Measurements from ENCODE around the gene PASK.
"Not testable (repeated sequence)": the region's sequence is repeated elsewhere in the genome, so short reads cannot be mapped to it uniquely, and the experiment has no call there.

Gene PASK

DNA sequence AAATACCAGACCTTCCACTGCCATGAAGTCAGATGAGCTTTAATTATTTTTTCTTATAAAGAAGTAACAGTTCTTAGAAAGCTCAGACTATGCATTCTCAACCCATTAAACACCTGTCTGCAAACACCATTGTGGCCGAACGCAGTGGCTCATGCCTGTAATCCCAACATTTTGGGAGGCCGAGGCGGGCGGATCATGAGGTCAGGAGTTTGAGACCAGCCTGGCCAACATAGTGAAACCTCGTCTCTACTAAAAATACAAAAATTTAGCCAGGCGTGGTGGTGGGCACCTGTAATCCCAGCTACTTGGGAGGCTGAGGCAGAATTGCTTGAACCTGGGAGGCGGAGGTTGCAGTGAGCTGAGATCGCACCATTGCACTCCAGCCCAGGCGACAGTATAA lies 44.7 kb downstream of the PASK start:
- not testable (repeated sequence) for DNase-seq (ENCODE audit: low spot score)

DNA sequence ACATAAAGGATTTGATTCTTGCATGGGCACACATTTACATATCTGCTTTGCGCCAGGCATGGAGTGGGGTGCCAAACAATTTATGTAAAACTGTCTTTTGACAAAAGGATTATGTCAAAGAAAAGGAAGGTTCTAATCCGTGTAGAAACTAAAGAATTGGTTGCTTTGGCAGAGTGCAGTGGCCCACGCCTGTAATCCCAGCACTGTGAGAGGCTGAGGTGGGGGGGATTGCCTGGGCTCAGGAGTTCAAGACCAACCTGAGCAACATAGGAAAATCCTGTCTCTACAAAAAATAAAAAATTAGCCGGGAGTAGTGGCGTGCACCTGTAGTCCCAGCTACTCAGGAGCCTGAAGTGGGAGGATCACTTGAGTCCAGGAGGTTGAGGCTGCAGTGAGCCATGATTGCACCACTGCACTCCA lies 46.1 kb downstream of the PASK start:
- no peak for DNase-seq (ENCODE audit: low spot score)

DNA sequence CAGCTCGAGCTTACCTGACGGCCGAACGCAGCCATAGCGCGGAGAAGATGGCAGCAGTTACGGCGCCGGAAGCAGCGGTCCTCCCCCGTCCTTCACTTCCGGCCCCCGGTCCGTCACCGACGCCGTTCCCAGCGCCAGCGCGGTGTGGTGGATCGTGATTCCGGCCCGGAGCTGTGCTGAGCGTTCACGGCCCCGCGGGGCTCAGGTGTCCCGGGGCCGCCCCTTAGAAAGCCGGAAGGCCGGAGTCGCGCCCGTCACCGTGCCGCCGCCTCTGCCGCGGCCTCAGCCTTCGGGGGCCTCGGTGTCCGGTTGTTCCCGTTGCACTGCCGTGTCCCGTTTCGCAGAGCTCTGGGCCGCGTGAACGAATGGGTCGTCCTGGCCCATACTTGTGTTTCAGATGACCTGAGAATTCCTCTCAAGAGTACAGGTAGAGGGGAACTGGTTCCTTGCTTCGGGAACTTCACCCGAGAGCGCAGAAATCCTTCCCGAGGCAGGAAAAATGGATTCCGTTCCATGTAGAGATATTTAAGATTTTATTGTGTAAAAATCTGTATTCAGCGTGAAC lies 47.0 kb downstream of the PASK start, which contains the start of gene MTERF4:
MTERF4 (minus strand) TSS at position 49 of the 565 bp plus-strand sequence; CDS start at position 35, 14 bp downstream.
- DNase-seq (ENCODE audit: low spot score), result peak; percentile 92

DNA sequence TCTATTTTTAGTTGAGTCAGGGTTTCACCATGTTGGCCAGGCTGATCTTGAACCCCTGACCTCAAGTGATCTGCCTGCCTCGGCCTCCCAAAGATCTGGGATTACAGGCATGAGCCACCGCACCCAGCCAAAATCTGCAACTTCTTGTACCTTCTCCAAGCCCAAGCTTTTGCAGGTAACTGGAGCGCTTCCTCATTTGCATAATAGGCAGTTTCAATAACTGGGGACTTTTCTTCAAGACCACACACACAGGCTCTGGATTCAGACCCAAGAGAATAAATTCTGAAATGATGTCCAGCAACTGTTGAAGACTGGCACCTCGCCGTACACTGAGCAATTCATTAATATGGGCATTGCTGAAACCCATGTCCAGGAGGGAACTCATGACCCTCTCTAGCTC lies 50.0 kb downstream of the PASK start:
- DNase-seq (ENCODE audit: low spot score), result no peak

DNA sequence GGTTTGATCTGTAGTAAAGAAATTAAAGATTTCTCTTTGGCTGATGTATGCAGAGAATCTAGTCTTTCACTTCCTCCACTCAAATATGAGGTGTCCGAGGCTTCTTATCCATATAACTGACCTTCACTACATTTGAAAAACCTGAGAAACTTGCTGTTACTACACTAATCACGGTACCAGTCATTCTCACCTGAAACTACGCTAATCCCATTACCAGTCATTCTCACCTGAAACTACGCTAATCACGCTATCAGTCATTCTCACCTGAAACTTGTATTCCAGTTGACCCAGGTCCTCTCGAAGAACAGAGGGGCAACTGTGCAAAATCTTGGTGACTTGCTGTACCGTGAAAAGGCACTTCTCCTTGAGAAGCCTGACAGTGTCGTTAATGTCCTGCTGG lies 52.3 kb downstream of the PASK start:
- DNase-seq (ENCODE audit: low spot score), result no peak

DNA sequence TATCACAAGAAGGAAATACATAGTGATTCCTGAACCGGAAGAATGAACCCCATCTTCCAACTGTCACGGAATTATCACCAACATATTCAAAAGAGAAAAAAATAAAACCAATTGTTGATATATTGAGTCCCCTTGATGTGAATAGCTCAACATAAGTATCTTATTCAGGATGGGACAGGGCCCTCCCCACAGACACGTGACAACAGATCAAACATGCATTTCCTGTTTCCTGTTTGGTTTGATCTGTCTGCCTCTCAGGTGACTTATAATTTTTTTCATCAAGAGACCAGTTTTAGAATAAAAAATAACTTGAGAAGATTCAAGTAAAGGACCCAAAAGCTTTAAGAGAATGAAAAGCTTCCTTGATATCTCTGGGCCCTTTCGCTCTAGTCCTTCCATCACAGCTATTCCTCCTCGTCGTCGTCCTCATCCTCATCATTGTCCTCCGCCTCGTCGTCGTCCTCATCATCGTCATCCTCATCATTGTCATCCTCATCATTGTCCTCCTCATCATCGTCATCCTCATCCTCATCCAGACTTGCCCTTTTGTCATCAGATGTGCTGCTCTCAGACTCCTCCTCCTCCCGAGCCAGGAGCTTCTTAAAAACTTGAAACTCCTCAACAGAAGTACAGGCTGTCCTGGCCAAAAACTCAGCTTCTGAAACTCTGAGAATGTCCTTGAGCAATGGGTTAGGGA lies 53.5 kb downstream of the PASK start:
- DNase-seq (ENCODE audit: low spot score), result no peak

DNA sequence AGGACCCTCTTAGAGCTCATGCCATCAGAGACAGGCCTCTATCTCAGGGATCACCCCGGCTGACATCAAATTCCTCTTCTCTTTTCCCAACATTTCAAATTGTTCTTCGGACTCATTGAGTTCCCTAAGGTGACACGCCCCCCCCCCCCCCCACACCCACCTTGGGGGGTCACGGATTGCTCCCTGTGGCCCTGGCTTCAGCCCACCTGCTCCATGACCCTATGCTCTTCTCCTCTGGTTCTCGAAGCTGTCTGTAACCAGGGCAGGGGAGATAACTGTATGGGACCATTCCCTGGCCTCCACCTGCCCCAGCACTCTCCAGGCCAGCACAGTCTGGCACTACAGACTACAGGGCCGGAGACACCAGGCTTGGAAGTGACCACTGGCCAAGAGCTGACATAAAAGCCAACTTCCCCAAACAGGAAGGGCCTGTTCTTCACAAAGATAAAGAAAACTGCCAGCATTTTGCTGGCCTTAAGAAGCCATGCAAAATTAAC lies 54.3 kb downstream of the PASK start:
- no peak for DNase-seq (ENCODE audit: low spot score)

DNA sequence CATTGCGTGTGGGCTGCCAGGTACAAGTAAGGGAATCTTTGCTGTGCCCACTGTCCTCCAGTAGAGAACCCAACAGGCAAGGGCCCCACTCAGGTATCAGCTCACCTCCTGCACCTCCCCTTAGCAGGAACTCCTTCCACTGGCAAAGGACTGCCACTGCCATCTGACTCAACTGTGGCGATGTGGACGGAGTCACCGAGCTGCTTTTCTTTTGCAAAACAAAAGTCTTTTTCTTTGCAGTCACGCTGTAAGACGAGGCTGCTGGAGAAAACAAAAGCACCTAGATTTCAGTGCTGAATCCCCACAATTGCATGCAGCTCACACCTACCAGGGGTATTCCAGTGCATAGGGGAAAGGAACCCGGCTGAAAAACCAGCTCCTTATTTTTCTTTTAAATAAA lies 55.1 kb downstream of the PASK start:
- DNase-seq (ENCODE audit: low spot score), result no peak

DNA sequence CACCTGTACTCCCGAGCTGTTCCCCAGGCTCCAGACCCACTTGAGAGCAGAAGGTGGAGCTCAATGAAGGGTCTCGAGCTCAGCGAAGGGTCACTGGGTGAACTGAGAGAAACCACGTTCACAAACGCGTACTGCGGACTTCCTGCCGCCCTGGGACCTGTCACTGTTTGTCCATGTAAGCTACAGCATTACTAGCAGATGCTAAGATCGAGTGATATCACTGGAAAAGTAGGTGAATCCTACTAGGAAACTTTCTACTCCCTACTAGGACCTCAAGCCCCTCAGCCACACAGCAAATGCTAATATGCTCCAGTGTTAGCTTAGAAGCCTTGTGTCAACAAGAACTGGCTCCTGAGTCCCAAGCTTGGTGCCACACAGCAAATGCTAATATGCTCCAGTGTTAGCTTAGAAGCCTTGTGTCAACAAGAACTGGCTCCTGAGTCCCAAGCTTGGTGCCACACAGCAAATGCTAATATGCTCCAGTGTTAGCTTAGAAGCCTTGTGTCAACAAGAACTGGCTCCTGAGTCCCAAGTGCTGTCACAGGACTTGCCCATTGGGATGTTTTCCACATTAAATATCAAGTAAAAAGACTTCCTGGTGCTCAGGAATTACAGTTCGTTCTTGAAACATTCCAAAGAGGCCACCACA lies 56.0 kb downstream of the PASK start:
- not testable (repeated sequence) for DNase-seq (ENCODE audit: low spot score)

DNA sequence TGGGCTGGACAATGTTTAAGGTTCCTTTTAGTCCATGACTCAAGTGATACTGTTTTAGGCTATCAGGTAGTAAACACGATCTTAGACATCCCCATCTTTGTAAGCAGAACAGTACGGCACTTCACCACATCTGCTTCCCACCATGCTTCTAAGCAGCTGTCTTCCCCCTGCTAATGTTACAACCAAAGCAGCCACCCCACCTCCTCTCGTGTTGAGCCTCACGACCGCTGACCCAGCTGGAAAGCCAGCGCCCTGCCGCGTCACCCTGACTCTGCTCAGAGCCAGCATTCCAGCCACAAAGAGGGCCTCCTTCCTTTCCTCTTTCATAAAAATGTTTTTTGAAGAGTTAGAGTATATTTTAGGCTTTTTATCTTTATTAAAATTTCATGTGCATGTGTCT lies 56.6 kb downstream of the PASK start:
- DNase-seq (ENCODE audit: low spot score), result no peak

DNA sequence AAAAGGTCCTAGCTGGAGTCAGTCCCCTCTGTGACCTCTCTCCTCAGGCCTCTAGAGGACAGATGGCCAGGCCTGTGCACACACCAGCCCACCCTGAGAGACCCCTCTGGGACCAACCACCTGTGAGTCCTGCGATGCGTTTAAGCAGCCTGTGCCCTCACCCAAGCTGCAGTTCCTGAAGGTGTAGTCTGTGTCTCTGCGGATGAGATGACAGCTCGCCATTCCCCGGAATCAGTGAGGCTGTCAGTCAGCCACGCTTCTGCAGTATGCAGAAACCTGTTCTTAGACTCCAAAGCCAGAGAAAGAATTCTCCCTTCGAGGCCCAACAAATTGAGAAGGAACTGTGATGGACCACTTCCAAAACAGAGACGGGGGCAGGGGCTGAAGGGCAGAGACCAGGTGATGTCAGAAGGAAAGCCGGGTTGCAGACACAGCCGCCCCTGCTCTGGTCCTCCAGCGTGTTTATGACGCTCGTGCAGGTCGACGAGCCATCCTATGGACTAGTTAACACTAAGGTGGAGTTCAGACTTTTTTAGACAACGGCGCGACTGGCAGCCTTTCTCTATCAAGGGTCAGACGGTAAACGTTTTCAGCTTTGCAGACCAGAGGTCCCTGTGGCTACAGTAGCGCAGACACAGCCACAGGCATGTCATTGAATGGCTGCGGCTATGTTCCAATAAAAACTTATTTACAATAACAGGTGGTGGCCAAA lies 57.4 kb downstream of the PASK start:
- DNase-seq (ENCODE audit: low spot score), result no peak

DNA sequence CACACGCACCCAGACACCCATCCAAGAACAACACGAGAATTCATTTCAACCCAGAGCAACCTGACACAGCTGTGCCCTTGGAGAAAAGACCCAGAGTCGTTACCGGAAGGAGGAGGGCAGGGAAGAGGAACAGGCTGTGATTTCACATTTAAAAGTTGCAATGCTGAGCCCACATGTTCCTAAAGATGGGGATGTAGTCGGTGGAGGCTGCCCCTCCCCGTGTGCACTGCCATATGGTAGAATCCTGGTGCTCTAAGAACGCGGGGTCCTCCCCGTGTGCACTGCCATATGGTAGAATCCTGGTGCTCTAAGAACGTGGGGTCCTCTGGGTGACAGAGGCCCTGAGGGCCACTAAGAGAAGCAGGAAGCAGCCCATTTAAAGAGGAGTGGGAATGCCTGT lies 58.1 kb downstream of the PASK start:
- no peak for DNase-seq (ENCODE audit: low spot score)

DNA sequence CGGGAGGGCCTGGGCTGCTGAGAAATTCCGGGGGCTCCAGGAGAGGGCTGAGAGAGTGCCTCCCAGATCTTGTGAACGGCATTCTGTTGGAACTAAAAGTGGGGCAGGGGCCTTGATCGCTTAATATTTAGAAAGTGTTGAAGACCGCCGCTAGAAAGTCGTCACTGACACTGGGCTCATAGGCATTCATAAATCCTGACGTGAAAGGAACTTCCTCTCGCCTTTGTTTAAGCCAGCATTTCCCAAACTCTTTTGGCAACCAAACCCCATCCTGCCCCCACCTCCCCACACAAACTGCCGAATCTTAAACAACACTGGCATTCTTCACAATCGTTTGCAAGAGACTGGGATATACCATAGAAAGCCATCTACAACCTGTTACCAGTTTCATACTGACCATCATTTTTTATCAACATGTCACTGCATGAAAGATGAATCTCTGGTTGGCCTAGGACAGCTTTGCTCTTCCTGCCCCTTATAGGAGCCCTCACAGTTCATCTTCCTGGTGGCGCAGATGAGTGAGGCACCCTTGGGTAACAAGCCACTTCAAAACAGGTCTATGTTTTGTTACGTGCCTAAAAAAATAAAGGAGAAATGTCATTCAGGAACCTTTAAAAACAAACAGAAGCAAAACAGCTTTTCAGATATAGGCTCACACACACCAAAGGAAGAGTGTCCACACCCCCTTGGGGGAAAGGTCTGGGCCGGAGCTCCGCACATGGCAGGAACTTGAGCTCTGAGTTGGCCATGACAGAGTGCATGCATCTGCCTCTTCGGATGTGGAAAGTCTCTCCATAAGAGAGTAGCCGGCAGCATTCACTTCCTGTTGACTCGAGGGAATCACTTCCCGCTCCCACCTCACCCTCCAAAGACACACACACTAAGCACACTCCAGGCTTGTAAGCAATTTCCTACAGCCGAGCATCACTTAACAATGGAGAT lies 60.2 kb downstream of the PASK start:
- no peak for DNase-seq (ENCODE audit: low spot score)

DNA sequence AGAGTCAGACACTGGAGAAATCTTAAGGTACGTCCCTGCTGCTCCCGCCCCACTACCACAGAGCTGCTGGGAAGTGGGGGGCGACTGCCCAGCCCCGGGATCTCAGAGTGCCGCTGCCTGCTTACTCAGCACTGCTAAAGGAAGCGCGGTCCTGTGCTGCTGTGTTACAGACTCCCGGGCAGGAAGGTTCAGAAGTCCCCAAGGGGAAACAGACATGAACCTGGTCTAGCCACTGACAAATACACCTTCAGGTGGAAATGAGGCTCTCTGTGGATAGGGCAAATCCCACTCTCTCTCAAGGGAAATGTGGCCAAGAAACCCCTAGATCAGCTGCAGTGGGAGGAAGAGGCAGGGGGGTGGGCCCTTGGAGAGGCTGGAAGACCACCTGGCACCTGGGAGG lies 60.9 kb downstream of the PASK start:
- DNase-seq (ENCODE audit: low spot score), result no peak

DNA sequence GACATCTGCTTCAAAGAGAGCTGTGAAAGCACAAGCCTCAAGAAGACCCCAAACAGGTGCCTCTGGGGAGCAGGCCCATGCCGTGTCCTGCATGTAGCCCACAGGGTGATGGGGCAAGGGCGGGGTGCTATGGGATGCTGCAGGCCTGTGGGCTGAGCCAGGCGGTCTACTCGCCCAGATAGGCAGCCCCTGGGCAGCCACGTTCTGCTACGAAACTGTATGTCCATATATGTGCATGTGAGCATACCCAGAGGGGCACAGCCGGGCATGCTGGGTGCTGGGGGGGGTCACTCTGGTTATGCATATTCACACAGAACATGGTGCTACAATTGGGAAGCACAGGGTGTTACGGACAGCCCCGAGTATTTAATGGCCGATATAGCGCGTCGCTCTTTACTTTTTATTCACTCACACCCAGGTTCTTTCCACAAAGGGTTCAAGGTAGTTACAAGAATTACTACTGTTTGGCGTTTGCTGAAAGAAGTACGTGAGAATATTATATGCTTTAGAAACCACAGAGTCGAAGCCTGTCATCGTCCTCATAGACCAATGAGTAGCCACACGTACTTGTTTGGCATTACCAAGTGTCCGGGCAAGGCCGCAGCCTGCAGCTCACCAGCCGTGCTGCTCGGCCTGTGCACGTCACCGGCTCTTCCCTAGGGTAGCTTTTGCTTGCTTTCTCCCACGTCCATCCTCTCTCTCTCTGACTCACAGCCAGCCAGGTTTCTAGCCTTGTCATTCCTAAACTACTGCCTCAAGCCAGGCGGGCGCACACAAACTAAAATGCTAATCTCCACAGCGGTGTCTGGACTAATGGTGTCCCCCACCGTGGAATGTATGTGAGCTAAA lies 61.6 kb downstream of the PASK start:
- no peak for DNase-seq (ENCODE audit: low spot score)

DNA sequence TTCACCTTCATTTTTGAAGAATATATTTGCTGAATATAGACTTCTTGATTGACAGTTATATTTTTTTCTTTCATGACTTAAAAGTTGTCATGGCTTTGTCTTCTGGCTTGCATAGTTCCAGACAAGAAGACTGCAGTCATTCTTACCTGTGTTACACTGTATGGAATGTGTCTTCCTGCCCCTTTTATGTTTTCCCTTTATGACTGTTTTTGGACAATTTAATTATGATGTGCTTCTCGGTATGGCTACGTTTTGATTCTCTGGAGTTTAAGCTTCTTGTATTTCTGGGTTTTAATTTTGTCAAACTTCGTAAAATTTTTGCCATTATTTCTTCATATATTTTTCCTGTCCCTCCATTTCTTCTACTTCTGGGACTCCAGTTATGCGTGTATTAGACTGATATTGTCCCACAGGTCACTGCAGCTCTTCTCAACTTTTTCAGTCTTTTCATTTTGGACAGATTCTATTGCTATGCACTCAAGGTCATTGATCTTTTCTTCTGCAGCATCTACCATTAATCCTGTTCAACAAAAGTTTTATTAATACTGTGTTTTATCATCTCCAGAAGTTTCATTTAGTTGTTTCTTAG lies 64.3 kb downstream of the PASK start:
- DNase-seq (ENCODE audit: low spot score), result no peak

DNA sequence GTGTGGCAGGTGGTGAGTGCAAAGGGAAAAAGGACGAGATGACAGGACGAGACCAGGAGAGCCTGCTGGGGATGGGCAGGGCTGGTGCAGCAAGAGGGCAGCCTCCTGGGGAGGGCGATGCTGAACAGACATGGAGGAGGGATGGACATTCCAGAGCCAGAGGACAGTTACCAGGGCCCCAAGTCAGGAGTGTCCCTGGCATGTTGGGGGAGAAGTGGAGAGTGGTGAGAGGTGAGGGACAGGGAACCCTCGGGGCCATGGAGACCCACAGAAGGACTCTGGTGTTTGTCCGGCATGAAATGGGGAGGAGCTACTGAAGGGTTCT lies 66.2 kb downstream of the PASK start:
- no peak for DNase-seq (ENCODE audit: low spot score)

DNA sequence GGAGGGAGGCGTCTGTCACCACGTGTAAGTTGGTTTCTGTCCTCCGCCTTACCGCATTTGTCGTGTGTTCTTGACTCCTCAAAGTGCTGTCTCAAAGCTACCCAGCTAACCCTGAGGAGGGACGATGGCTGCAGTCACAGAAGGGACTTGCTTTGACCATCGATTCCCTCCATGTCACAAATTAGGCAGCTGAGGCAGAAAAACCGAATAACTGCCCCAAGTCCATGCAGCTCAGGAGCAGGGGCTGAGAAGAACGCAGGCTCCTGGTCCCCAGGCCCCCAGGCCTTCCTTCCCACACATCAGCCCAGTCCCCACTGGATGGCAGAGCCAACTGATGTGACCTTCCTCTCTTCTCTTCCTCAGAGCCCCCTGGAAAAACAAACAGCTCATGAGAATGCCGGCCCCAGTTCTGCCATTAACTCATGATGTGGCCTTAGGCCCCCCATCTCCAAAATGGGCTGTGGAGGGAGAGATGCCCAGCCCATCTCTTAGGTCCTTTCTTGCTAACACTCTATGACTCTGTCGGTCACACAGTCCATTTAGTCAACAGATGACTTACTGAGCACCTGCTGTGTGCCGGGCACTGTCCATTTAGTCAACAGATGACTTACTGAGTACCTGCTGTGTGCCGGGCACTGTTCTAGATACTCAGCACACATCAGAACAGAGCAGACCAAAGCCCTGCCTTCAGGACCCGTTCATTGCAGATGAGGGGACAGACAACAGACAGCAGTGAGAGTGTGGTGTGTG lies 66.8 kb downstream of the PASK start:
- no peak for DNase-seq (ENCODE audit: low spot score)

DNA sequence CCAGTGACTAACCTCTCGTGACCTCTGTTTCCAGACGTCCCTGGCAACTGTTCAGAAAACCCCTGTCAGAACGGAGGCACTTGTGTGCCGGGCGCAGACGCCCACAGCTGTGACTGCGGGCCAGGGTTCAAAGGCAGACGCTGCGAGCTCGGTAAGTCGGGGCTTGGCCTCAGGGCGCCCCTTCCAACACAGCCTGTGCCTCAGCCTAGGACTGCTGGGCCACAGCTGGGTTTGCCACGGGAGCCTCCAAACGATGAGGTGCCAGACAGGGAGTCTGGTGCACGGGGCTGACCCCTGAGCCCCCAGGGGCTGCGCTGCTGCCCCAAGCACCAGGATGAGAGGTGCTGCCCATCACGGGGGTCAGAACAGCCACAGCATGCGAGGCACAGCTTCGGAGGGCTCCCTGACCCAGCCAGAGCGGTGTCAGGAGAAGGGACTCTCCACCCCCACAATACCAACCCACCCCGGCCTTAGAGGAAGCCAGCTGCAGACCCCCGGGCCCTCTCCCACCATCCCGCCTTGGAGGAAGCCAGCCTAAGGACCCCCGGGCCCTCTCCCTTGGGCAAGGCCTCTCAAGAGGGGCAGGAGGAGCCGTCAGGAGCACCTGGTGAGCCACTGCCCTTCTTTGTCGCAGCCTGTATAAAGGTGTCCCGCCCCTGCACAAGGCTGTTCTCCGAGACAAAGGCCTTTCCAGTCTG lies 67.5 kb downstream of the PASK start:
- no peak for DNase-seq (ENCODE audit: low spot score)
